ENCODE results near the gene CNDP2.

The CNDP2 gene

GRCh38 chr18:74463254-74463653 is 32.9 kb upstream of the CNDP2 start:
- Histone ChIP-seq H3K27me3 (replicated peaks; ENCODE audit: insufficient read depth, low read length) (no peaks in the 10 kb centered on the region), H3K9me3 (replicated peaks; ENCODE audit: insufficient read depth, low read length) (no peaks in the 10 kb centered on the region), H3K36me3 (replicated peaks; ENCODE audit: insufficient read depth, low read length) (no peaks in the 10 kb centered on the region), H4K20me1 (ENCODE audit: insufficient read depth, low read length) (no peaks in the 10 kb centered on the region), H3K79me2 (ENCODE audit: low read length) (no peaks in the 10 kb centered on the region), H3K27ac (ENCODE audit: low read length) (no peak overlapping the region), H3K4me2 (ENCODE audit: low read depth, low read length) (no peak overlapping the region), H3K9ac (ENCODE audit: low read length) (no peak overlapping the region), H3K9me2 (replicated peaks; ENCODE audit: insufficient read depth, low read length) (no peaks in the 10 kb centered on the region), H3K4me1 (ENCODE audit: low read length) (no peaks in the 10 kb centered on the region), H2AFZ (ENCODE audit: low read length) (no peak overlapping the region), H3K4me3 (ENCODE audit: low read length) (no peak overlapping the region), H3F3A (ENCODE audit: insufficient read depth, low read length) (no peaks in the 10 kb centered on the region)
- TF ChIP-seq CTCF (IDR thresholded peaks at IDR 0.05; ENCODE audit: low read length) (no peak), EZH2 (optimal IDR thresholded peaks at IDR 0.05; ENCODE audit: low read depth, low read length) (no peak), EZH2phosphoT487 (IDR thresholded peaks at IDR 0.05; ENCODE audit: low read length) (no peak)
- no peak for DNase-seq

GRCh38 chr18:74463983-74464382 is 32.2 kb upstream of the CNDP2 start:
- Histone ChIP-seq H3K36me3 (replicated peaks; ENCODE audit: insufficient read depth, low read length) (no peaks in the 10 kb centered on the region), H4K20me1 (ENCODE audit: insufficient read depth, low read length) (no peaks in the 10 kb centered on the region), H3K4me3 (ENCODE audit: low read length) (no peak overlapping the region), H3K9ac (ENCODE audit: low read length) (no peak overlapping the region), H3K27me3 (replicated peaks; ENCODE audit: insufficient read depth, low read length) (no peaks in the 10 kb centered on the region), H3K9me3 (replicated peaks; ENCODE audit: insufficient read depth, low read length) (no peaks in the 10 kb centered on the region), H3K27ac (ENCODE audit: low read length) (no peak overlapping the region), H2AFZ (ENCODE audit: low read length) (no peak overlapping the region), H3K79me2 (ENCODE audit: low read length) (no peaks in the 10 kb centered on the region), H3K4me1 (ENCODE audit: low read length) (no peaks in the 10 kb centered on the region), H3K9me2 (replicated peaks; ENCODE audit: insufficient read depth, low read length) (no peaks in the 10 kb centered on the region), H3K4me2 (ENCODE audit: low read depth, low read length) (no peak overlapping the region), H3F3A (ENCODE audit: insufficient read depth, low read length) (no peaks in the 10 kb centered on the region)
- no peak for TF ChIP-seq CTCF (IDR thresholded peaks at IDR 0.05; ENCODE audit: low read length)
- TF ChIP-seq EZH2 (optimal IDR thresholded peaks at IDR 0.05; ENCODE audit: low read depth, low read length), result no peak
- no peak for TF ChIP-seq EZH2phosphoT487 (IDR thresholded peaks at IDR 0.05; ENCODE audit: low read length)
- DNase-seq, result no peak

GRCh38 chr18:74465775-74466174 is 30.4 kb upstream of the CNDP2 start:
- Histone ChIP-seq H3K9ac (ENCODE audit: low read length) (no peak overlapping the region), H3K4me3 (ENCODE audit: low read length) (no peak overlapping the region), H3K4me2 (ENCODE audit: low read depth, low read length) (no peak overlapping the region), H3K9me2 (replicated peaks; ENCODE audit: insufficient read depth, low read length) (no peaks in the 10 kb centered on the region), H3K4me1 (ENCODE audit: low read length) (no peaks in the 10 kb centered on the region), H3K36me3 (replicated peaks; ENCODE audit: insufficient read depth, low read length) (no peaks in the 10 kb centered on the region), H3K79me2 (ENCODE audit: low read length) (no peaks in the 10 kb centered on the region), H4K20me1 (ENCODE audit: insufficient read depth, low read length) (no peaks in the 10 kb centered on the region), H2AFZ (ENCODE audit: low read length) (no peak overlapping the region), H3K27me3 (replicated peaks; ENCODE audit: insufficient read depth, low read length) (no peaks in the 10 kb centered on the region), H3F3A (ENCODE audit: insufficient read depth, low read length) (no peaks in the 10 kb centered on the region), H3K27ac (ENCODE audit: low read length) (no peak overlapping the region), H3K9me3 (replicated peaks; ENCODE audit: insufficient read depth, low read length) (no peaks in the 10 kb centered on the region)
- DNase-seq, result no peak
- TF ChIP-seq EZH2 (optimal IDR thresholded peaks at IDR 0.05; ENCODE audit: low read depth, low read length), result no peak
- TF ChIP-seq CTCF (IDR thresholded peaks at IDR 0.05; ENCODE audit: low read length), result no peak
- TF ChIP-seq EZH2phosphoT487 (IDR thresholded peaks at IDR 0.05; ENCODE audit: low read length), result no peak

All from MM.1S (cell line).